H1 (cell line): ENCODE data around the gene IGFBP4.

Experiments
- MAFK ChIP-seq: IDR thresholded peaks from 2 replicates; pipeline ENCODE4 v1.6.1; 2012; ENCODE audit warnings: low read depth, mild to moderate bottlenecking, improper control_type of control experiment, low read length
- POLR2AphosphoS5 ChIP-seq: IDR thresholded peaks from 2 replicates; pipeline ENCODE4 v1.6.1; 2011; ENCODE audit warnings: low read depth, low read length
- SIN3A ChIP-seq, 2 experiments: IDR thresholded peaks in 1 of 2; conservative IDR thresholded peaks in 1 of 2; 2 replicates each; pipeline ENCODE4 v1.6.1; 2011 to 2012; ENCODE audit warnings: low read length in 2 of 2, improper control_type of control experiment in 1 of 2, low read depth in 1 of 2, mild to moderate bottlenecking in 1 of 2
- TF ChIP-seq, protein P1 (sequence below): IDR thresholded peaks from 2 replicates; pipeline ENCODE4 v1.6.1; 2011; ENCODE audit warnings: low read depth, mild to moderate bottlenecking, low read length; ENCODE audit not compliant: insufficient read depth

DNA sequence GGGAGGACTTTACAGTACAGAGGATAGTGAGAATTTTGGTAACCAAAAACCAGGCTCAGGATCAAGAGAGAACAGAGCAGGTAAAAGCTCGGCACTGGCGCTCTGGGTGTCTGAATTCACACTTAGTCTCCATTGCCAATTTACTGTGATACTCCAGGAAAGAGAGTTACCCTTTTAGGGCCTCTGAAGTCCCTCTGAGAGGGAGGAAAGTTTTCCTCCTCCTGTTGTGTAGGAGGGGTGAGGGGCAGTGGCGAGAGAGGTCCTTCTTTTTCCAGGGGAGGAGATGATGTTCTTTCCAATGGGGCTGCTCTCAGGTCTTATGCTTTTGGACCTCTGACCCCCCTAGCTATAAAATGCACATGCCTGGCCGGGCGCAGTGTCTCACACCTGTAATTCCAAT is 63.5 kb downstream of the IGFBP4 start:
- no peak for TF ChIP-seq SIN3A (conservative IDR thresholded peaks at IDR 0.05 in 1 of 2, IDR thresholded peaks at IDR 0.05 in 1 of 2; ENCODE audit: low read depth in 1 of 2, low read length in 2 of 2)
- TF ChIP-seq POLR2AphosphoS5 = no peak
- TF ChIP-seq, protein P1, sequence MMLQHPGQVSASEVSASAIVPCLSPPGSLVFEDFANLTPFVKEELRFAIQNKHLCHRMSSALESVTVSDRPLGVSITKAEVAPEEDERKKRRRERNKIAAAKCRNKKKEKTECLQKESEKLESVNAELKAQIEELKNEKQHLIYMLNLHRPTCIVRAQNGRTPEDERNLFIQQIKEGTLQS = no peak
- TF ChIP-seq MAFK = no peak
